Ovary (tissue), 9 donors: Measurements from ENCODE around the gene RSPH1. TPM values are rescaled to one million over a fixed set of nuclear protein-coding genes. Genes with fewer than 3 reads are reported as not detected.
A peak's percentile ranks its signal among the peaks of the same experiment; 100 is the strongest.

ENCODE experiments used
- DNase-seq, 5 donors: peaks; one replicate each; pipeline ENCODE4 v3.0.0-alpha.2; 2019 to 2020
- H3K27ac ChIP-seq, 2 donors: fragments of 200-600 bp; one replicate each; pipeline versions ENCODE4 v1.5.1 to v1.8.0; 2019 to 2022
- H3K27me3 ChIP-seq: fragments of 200-600 bp; one replicate; pipeline ENCODE4 v1.8.0; 2022
- H3K36me3 ChIP-seq: fragments of 200-600 bp; sonication (generic); one replicate; pipeline ENCODE4 v1.5.1; 2019
- H3K4me1 ChIP-seq: one replicate; pipeline ENCODE4 v1.8.1; 2013; ENCODE audit warnings: mild to moderate bottlenecking, moderate library complexity; ENCODE audit not compliant: insufficient read depth
- H3K4me3 ChIP-seq: fragments of 200-600 bp; sonication (generic); one replicate; pipeline ENCODE4 v1.5.1; 2017
- H3K9me3 ChIP-seq, 2 donors: fragments of 200-600 bp in 1 of 2; sonication (generic) in 1 of 2; one replicate each; pipeline versions ENCODE4 v1.5.1 to v1.8.1; 2013 to 2019; ENCODE audit warnings: mild to moderate bottlenecking in 1 of 2, moderate library complexity in 1 of 2
- CTCF ChIP-seq, 3 donors: fragments of 450-650 bp in 2 of 3; fragments of 200-600 bp in 1 of 3; IDR thresholded peaks; one replicate each; pipeline versions ENCODE4 v1.5.1 to v1.8.0; 2016 to 2022; ENCODE audit warnings: antibody characterized with exemption in 3 of 3, mild to moderate bottlenecking in 1 of 3
- EP300 ChIP-seq: sonication (generic); formaldehyde crosslinking; IDR thresholded peaks from one replicate; pipeline ENCODE4 v1.6.1; 2017; ENCODE audit warnings: antibody characterized with exemption
- POLR2A ChIP-seq: fragments of 450-650 bp; IDR thresholded peaks from one replicate; pipeline ENCODE4 v1.6.1; 2017; ENCODE audit warnings: antibody characterized with exemption, mild to moderate bottlenecking, moderate library complexity
- WGBS, 3 donors: extraction: QIAGEN DNeasy Blood & Tissue Kit in 1 of 3; methylation state at CpG; one replicate each; pipeline versions ENCODE4 v1.1.5 to v1.1.7; 2013 to 2017; 5-methylcytosine and 5-hydroxymethylcytosine counted together
- intact Hi-C, 4 donors: fragments of 100-400 bp; cut with DNase I; formaldehyde crosslinking; loops; one replicate each; pipeline versions ENCODE4 v1.11.0 to v1.15.1; 2022 to 2023
- polyA plus RNA-seq, 2 donors: library from polyadenylated mRNA; stranded (reverse); fragments of 200-250 nt in 1 of 2; fragments of 350-450 nt in 1 of 2; fragmentation: Illumina TruSeq in 1 of 2; extraction: RNeasy Lipid Tissue Mini Kit (QIAGEN cat#74804) in 1 of 2; gene quantifications; one replicate each; pipeline ENCODE4 v1.2.3, GENCODE V29; 2013 to 2014
- total RNA-seq, 7 donors: library from RNA; depleted of rRNA in 2 of 7; stranded (reverse); fragments of >200 nt in 2 of 7; fragmentation: NEBNext Ultra II Directional in 3 of 7; extraction: Animal tissue kit (Norgen Biotek cat#: 25700) in 3 of 7; gene quantifications; one replicate each; pipeline versions ENCODE4 v1.1.0 to v1.2.4, GENCODE V29; 2016 to 2023
- donor health status: DM: no; HTN: no; CAD: no; lungs with moderate emphysema.
- donor health status: DM: no; HTN: no; CAD: no.
- donor health status: Bipolar disorder and iron deficiency.
- donor health status: DM: yes; HTN: yes; CAD: no.
- donor health status: DM: no; HTN: no; CAD: no.
- donor health status: DM: yes; HTN: yes; CAD: no.

RSPH1 gene
- total and polyA plus RNA-seq, 9 donors = 0.76 to 37.5 (median 2.5) TPM

- H3K9me3 ChIP-seq = no peaks in the 10 kb centered on the region
- H3K4me1 ChIP-seq = peaks cover 13% of the 10 kb centered on the region
- H3K27me3 ChIP-seq = no peaks in the 10 kb centered on the region
- intact Hi-C loops = loop anchor here in 2 of 4 donors (10.0 kb wide), 2 partner anchors 379 to 469 kb away; no protein-coding TSS in a partner anchor
- DNase-seq = no peak
- WGBS, 3 donors = 84 to 93% (median 88%) methylated on average over 9 of the region's 9 CpGs
- no peak overlapping the region for H3K4me3 ChIP-seq
- H3K27ac ChIP-seq = peak overlapping the region; percentile 57 to 72
- H3K36me3 ChIP-seq = no peaks in the 10 kb centered on the region
- TF ChIP-seq POLR2A = no peak
These were observed 27.9 kb upstream of the RSPH1 start for GRCh38 chr21:42523941-42524340.

- intact Hi-C loops = loop anchor here in 2 of 4 donors (10.0 kb wide), 2 partner anchors 378 to 468 kb away; no protein-coding TSS in a partner anchor
- 89 to 96% (median 95%) methylated on average over 7 of the region's 7 CpGs for WGBS, 3 donors
- Histone ChIP-seq H3K27ac (no peak overlapping the region), H3K4me1 (peaks cover 11% of the 10 kb centered on the region), H3K9me3 (no peaks in the 10 kb centered on the region), H3K4me3 (no peak overlapping the region), H3K36me3 (no peaks in the 10 kb centered on the region), H3K27me3 (no peaks in the 10 kb centered on the region)
- DNase-seq = no peak
- no peak for TF ChIP-seq POLR2A
- no peak for TF ChIP-seq CTCF (IDR thresholded peaks at IDR 0.05)
- no peak for TF ChIP-seq EP300
These were observed 27.2 kb upstream of the RSPH1 start for GRCh38 chr21:42523211-42523610.

- Histone ChIP-seq H3K4me1 (peaks cover 9% of the 10 kb centered on the region), H3K27me3 (no peaks in the 10 kb centered on the region), H3K27ac (no peak overlapping the region), H3K4me3 (no peak overlapping the region), H3K9me3 (no peaks in the 10 kb centered on the region), H3K36me3 (no peaks in the 10 kb centered on the region)
- no peak for TF ChIP-seq CTCF (IDR thresholded peaks at IDR 0.05)
- TF ChIP-seq EP300 = no peak
- no peak for TF ChIP-seq POLR2A
- intact Hi-C loops = loop anchor here in 2 of 4 donors (10.0 kb wide), 2 partner anchors 378 to 468 kb away; no protein-coding TSS in a partner anchor
- DNase-seq = no peak
- 98 to 99% (median 99%) methylated on average over 8 of the region's 8 CpGs for WGBS, 3 donors
These were observed 26.7 kb upstream of the RSPH1 start for GRCh38 chr21:42522771-42523170.

GRCh38 chr21:42522271-42522670, 26.2 kb upstream of the RSPH1 start:
- peaks cover 6% of the 10 kb centered on the region for H3K4me1 ChIP-seq
- H3K36me3 ChIP-seq = no peaks in the 10 kb centered on the region
- 93 to 96% (median 94%) methylated on average over 14 of the region's 14 CpGs for WGBS, 3 donors
- H3K27me3 ChIP-seq = no peaks in the 10 kb centered on the region
- H3K27ac ChIP-seq = no peak overlapping the region
- TF ChIP-seq EP300 = no peak
- no peak for TF ChIP-seq CTCF (IDR thresholded peaks at IDR 0.05)
- TF ChIP-seq POLR2A = no peak
- H3K4me3 ChIP-seq = no peak overlapping the region
- no peak for DNase-seq
- no peaks in the 10 kb centered on the region for H3K9me3 ChIP-seq
- intact Hi-C loops = loop anchor here in 2 of 4 donors (10.0 kb wide), 2 partner anchors 377 to 467 kb away; no protein-coding TSS in a partner anchor

GRCh38 chr21:42521805-42522204, 25.8 kb upstream of the RSPH1 start:
- 81 to 87% (median 84%) methylated on average over 6 of the region's 6 CpGs for WGBS, 3 donors
- no peak for DNase-seq
- Histone ChIP-seq H3K36me3 (no peaks in the 10 kb centered on the region), H3K9me3 (no peaks in the 10 kb centered on the region), H3K27me3 (no peaks in the 10 kb centered on the region), H3K4me3 (no peak overlapping the region), H3K27ac (no peak overlapping the region), H3K4me1 (peaks cover 5% of the 10 kb centered on the region)
- intact Hi-C loops = loop anchor here in 2 of 4 donors (10.0 kb wide), 2 partner anchors 377 to 467 kb away; no protein-coding TSS in a partner anchor
- TF ChIP-seq EP300 (no peak), CTCF (IDR thresholded peaks at IDR 0.05) (no peak), POLR2A (no peak)
